ENCODE measurements around the gene C10orf105. TPM values are rescaled to one million over a fixed set of nuclear protein-coding genes. Genes with fewer than 3 reads are reported as not detected.

C10orf105 gene
- total and polyA plus RNA-seq, 9 donors, result 0.08 to 0.48 (median 0.19) TPM

- Histone ChIP-seq H3K9me3 (replicated peaks; ENCODE audit: control insufficient read depth, low read depth, low read length) (no peaks in the 10 kb centered on the region), H3K4me3 (ENCODE audit: low read length) (no peak overlapping the region), H3K4me1 (ENCODE audit: control insufficient read depth, insufficient read depth, low read length) (peaks cover 54% of the 10 kb centered on the region), H3K36me3 (ENCODE audit: control insufficient read depth, insufficient read depth, low read length) (no peaks in the 10 kb centered on the region), H3K27me3 (ENCODE audit: control insufficient read depth, insufficient read depth, low read length) (no peaks in the 10 kb centered on the region), H3K27ac (ENCODE audit: low read length) (no peak overlapping the region)
- WGBS (ENCODE audit: insufficient coverage), result 94% methylated on average over 14 of the region's 14 CpGs
- DNase-seq, result no peak
Measured at GRCh38 chr10:71725249-71725648, 5.7 kb upstream of the C10orf105 start.

- no peaks in the 10 kb centered on the region for H3K9me3 ChIP-seq (replicated peaks; ENCODE audit: control insufficient read depth, low read depth, low read length)
- no peak overlapping the region for H3K27ac ChIP-seq (ENCODE audit: low read length)
- peaks cover 57% of the 10 kb centered on the region for H3K4me1 ChIP-seq (ENCODE audit: control insufficient read depth, insufficient read depth, low read length)
- no peaks in the 10 kb centered on the region for H3K27me3 ChIP-seq (ENCODE audit: control insufficient read depth, insufficient read depth, low read length)
- H3K36me3 ChIP-seq (ENCODE audit: control insufficient read depth, insufficient read depth, low read length), result no peaks in the 10 kb centered on the region
- no peak for DNase-seq
- WGBS (ENCODE audit: insufficient coverage), result 88% methylated on average over 6 of the region's 6 CpGs
- H3K4me3 ChIP-seq (ENCODE audit: low read length), result no peak overlapping the region
Measured at GRCh38 chr10:71724539-71724938, 5.0 kb upstream of the C10orf105 start.

- WGBS (ENCODE audit: insufficient coverage), result 82% methylated on average over 4 of the region's 11 CpGs
Measured at GRCh38 chr10:71723311-71723710, 3.7 kb upstream of the C10orf105 start.

DNA sequence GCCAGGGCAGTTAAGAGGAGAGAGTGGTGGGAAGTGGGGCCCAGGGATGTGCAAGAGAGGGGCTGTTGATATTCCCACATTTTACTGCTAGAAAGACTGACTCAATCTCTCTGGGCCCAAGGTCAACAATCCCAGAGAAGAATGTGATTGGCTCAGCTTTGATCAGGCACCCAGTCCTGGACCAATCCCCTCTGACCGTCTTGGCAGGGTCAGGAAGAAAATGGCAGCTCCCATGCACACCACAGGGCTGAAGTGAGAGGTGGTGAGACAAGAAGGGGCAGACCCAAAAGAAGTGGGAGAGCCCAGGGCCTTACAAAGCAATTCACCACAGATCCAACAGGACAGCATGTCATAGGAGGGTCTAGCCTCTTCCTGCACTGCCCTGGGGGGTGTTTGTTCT is 3.3 kb upstream of the C10orf105 start:
- no peak for DNase-seq
- no peak overlapping the region for H3K27ac ChIP-seq (ENCODE audit: low read length)
- H3K27me3 ChIP-seq (ENCODE audit: control insufficient read depth, insufficient read depth, low read length), result no peaks in the 10 kb centered on the region
- WGBS (ENCODE audit: insufficient coverage), result 100% methylated on average over 1 of the region's 1 CpG
- H3K4me3 ChIP-seq (ENCODE audit: low read length), result no peak overlapping the region
- peaks cover 56% of the 10 kb centered on the region for H3K4me1 ChIP-seq (ENCODE audit: control insufficient read depth, insufficient read depth, low read length)
- no peaks in the 10 kb centered on the region for H3K9me3 ChIP-seq (replicated peaks; ENCODE audit: control insufficient read depth, low read depth, low read length)
- no peaks in the 10 kb centered on the region for H3K36me3 ChIP-seq (ENCODE audit: control insufficient read depth, insufficient read depth, low read length)

More at GRCh38 chr10:71723311-71723710, 3.7 kb upstream of the C10orf105 start:
- no peak overlapping the region for H3K27ac ChIP-seq (ENCODE audit: low read length)
- H3K4me1 ChIP-seq (ENCODE audit: control insufficient read depth, insufficient read depth, low read length), result peaks cover 56% of the 10 kb centered on the region
- no peaks in the 10 kb centered on the region for H3K27me3 ChIP-seq (ENCODE audit: control insufficient read depth, insufficient read depth, low read length)
- DNase-seq, result no peak
- no peaks in the 10 kb centered on the region for H3K9me3 ChIP-seq (replicated peaks; ENCODE audit: control insufficient read depth, low read depth, low read length)
- no peak overlapping the region for H3K4me3 ChIP-seq (ENCODE audit: low read length)
- no peaks in the 10 kb centered on the region for H3K36me3 ChIP-seq (ENCODE audit: control insufficient read depth, insufficient read depth, low read length)

DNA sequence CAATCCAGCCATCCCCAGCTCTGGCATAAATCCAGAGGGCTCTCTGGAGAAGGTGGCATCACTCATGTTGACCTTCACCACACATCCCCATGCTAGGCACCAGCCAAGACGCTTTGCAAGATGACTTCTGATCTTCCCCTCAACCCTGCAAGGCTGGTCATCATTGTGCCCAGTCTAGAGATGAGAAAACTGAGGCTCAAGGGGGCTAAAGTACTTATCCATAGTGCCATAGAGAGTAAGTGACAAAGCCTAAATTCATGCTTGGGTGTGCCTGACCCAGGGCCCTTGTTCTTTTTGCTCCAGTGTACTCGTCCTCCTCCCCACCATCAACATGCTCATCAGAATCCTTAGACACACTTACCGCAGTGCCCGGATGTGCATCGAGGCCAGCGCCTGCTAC is 1.7 kb upstream of the C10orf105 start:
- WGBS (ENCODE audit: insufficient coverage), result 95% methylated on average over 5 of the region's 6 CpGs
- peaks cover 56% of the 10 kb centered on the region for H3K4me1 ChIP-seq (ENCODE audit: control insufficient read depth, insufficient read depth, low read length)
- H3K27ac ChIP-seq (ENCODE audit: low read length), result no peak overlapping the region
- no peaks in the 10 kb centered on the region for H3K27me3 ChIP-seq (ENCODE audit: control insufficient read depth, insufficient read depth, low read length)
- no peaks in the 10 kb centered on the region for H3K36me3 ChIP-seq (ENCODE audit: control insufficient read depth, insufficient read depth, low read length)
- no peaks in the 10 kb centered on the region for H3K9me3 ChIP-seq (replicated peaks; ENCODE audit: control insufficient read depth, low read depth, low read length)
- no peak for DNase-seq
- H3K4me3 ChIP-seq (ENCODE audit: low read length), result no peak overlapping the region

DNA sequence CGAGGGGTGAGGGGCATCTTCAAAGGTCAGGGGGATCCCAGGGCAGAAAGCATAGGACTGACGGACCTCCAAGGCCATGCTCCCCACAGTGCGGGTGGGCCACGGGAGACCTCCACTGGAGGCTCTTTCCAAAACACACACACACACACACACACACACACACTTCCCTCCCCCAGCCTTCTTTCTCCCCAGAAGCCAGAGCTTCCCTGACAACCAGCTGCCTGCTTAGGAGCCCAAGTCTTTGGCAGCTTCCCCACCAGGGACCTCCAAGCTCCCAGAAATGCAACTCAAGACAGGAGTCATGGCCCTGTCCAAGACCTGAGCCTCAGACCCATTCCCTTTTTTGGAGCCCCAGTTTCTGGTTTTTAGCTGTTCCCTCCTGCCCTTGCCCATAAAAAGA is 710 bp upstream of the C10orf105 start:
- H3K27ac ChIP-seq (ENCODE audit: low read length), result no peak overlapping the region
- WGBS (ENCODE audit: insufficient coverage), result 15% methylated on average over 3 of the region's 4 CpGs
- H3K36me3 ChIP-seq (ENCODE audit: control insufficient read depth, insufficient read depth, low read length), result no peaks in the 10 kb centered on the region
- H3K27me3 ChIP-seq (ENCODE audit: control insufficient read depth, insufficient read depth, low read length), result no peaks in the 10 kb centered on the region
- no peaks in the 10 kb centered on the region for H3K9me3 ChIP-seq (replicated peaks; ENCODE audit: control insufficient read depth, low read depth, low read length)
- peak; percentile 53 for DNase-seq
- peaks cover 58% of the 10 kb centered on the region for H3K4me1 ChIP-seq (ENCODE audit: control insufficient read depth, insufficient read depth, low read length)
- H3K4me3 ChIP-seq (ENCODE audit: low read length), result no peak overlapping the region

DNA sequence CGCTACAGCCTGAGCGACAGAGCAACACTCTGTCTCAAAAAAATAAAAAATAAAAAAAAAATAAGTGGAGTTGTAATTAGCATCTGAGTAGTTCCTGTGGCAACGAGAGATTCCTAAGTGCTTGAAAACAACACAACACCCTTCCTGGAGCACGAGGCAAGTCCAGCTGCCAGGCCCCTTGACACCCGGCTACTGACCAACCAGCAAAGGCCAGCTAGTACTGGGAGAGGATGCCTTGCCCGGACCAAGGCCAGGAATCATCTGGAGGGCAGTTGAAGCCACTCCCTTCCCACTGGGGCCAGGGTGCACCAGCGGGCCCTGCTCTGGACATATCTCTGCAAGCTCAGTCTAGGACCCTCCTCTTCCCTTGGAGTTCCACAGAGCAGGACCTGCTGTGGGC is 536 bp downstream of the C10orf105 start:
- H3K4me1 ChIP-seq (ENCODE audit: control insufficient read depth, insufficient read depth, low read length), result peaks cover 67% of the 10 kb centered on the region
- H3K27ac ChIP-seq (ENCODE audit: low read length), result no peak overlapping the region
- H3K36me3 ChIP-seq (ENCODE audit: control insufficient read depth, insufficient read depth, low read length), result no peaks in the 10 kb centered on the region
- WGBS (ENCODE audit: insufficient coverage), result 81% methylated on average over 3 of the region's 7 CpGs
- peak; percentile 50 for DNase-seq
- H3K9me3 ChIP-seq (replicated peaks; ENCODE audit: control insufficient read depth, low read depth, low read length), result no peaks in the 10 kb centered on the region
- no peak overlapping the region for H3K4me3 ChIP-seq (ENCODE audit: low read length)
- H3K27me3 ChIP-seq (ENCODE audit: control insufficient read depth, insufficient read depth, low read length), result no peaks in the 10 kb centered on the region

DNA sequence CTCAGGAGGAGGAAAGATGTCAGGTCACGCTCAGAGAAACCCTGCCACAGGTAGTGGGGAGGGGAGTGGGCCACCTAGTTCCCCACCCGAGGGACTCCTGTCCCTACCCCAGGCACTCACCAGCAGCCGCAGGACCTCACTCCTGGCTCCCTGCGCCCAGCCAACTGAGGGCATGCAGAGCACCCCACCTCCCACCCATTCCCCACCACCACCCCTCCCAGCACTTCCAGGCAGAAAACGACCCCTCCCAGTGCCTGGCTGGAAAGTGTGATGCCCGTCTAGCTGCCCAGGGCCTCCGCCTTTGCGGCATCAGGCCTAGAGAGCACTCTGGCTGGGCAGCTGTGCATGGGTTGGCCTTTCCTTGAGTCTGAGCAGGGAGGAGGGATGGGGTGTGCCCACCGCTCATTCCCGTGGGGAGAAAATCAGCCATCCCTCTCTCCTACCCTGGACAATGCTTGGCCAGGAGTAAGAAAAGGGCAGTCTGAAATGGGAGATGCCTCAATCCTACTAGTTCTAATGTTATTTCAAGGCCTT is 1.3 kb downstream of the C10orf105 start:
- Histone ChIP-seq H3K4me3 (ENCODE audit: low read length) (no peak overlapping the region), H3K4me1 (ENCODE audit: control insufficient read depth, insufficient read depth, low read length) (peaks cover 75% of the 10 kb centered on the region), H3K27ac (ENCODE audit: low read length) (peak overlapping the region; percentile 69), H3K27me3 (ENCODE audit: control insufficient read depth, insufficient read depth, low read length) (no peaks in the 10 kb centered on the region), H3K9me3 (replicated peaks; ENCODE audit: control insufficient read depth, low read depth, low read length) (no peaks in the 10 kb centered on the region), H3K36me3 (ENCODE audit: control insufficient read depth, insufficient read depth, low read length) (no peaks in the 10 kb centered on the region)
- WGBS (ENCODE audit: insufficient coverage), result 84% methylated on average over 2 of the region's 10 CpGs
- no peak for DNase-seq

DNA sequence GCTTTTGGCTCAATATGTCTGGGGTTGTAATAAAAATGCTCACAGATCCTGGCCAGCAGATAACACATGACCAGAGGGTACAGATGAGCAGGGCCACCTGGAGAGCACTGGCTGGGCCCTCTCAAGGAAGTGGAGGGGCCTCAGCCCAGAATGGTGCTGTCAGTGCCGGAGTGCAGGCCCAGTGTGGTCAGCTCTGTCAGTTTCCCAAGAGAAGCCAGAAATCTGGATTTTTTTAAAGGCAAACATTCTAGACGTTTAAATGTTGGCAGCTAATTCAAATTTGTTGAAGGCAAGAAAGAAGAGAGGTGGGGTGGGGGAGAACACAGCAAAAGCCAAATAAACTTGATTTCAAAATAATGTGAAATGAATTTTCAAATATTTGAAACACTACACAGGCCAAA is 2.0 kb downstream of the C10orf105 start:
- peak; percentile 73 for DNase-seq
- Histone ChIP-seq H3K27ac (ENCODE audit: low read length) (peak overlapping the region; percentile 69), H3K4me3 (ENCODE audit: low read length) (no peak overlapping the region), H3K9me3 (replicated peaks; ENCODE audit: control insufficient read depth, low read depth, low read length) (no peaks in the 10 kb centered on the region), H3K27me3 (ENCODE audit: control insufficient read depth, insufficient read depth, low read length) (no peaks in the 10 kb centered on the region), H3K4me1 (ENCODE audit: control insufficient read depth, insufficient read depth, low read length) (peaks cover 82% of the 10 kb centered on the region), H3K36me3 (ENCODE audit: control insufficient read depth, insufficient read depth, low read length) (no peaks in the 10 kb centered on the region)
- 14% methylated on average over 1 of the region's 2 CpGs for WGBS (ENCODE audit: insufficient coverage)

GRCh38 chr10:71717056-71717455 is 2.5 kb downstream of the C10orf105 start:
- H3K27me3 ChIP-seq (ENCODE audit: control insufficient read depth, insufficient read depth, low read length), result no peaks in the 10 kb centered on the region
- no peak for DNase-seq
- H3K27ac ChIP-seq (ENCODE audit: low read length), result peak overlapping the region; percentile 69
- H3K9me3 ChIP-seq (replicated peaks; ENCODE audit: control insufficient read depth, low read depth, low read length), result no peaks in the 10 kb centered on the region
- WGBS (ENCODE audit: insufficient coverage), result 81% methylated on average over 4 of the region's 4 CpGs
- no peak overlapping the region for H3K4me3 ChIP-seq (ENCODE audit: low read length)
- peaks cover 85% of the 10 kb centered on the region for H3K4me1 ChIP-seq (ENCODE audit: control insufficient read depth, insufficient read depth, low read length)
- no peaks in the 10 kb centered on the region for H3K36me3 ChIP-seq (ENCODE audit: control insufficient read depth, insufficient read depth, low read length)

- Histone ChIP-seq H3K27ac (ENCODE audit: low read length) (peak overlapping the region; percentile 62), H3K4me3 (ENCODE audit: low read length) (no peak overlapping the region), H3K4me1 (ENCODE audit: control insufficient read depth, insufficient read depth, low read length) (peaks cover 85% of the 10 kb centered on the region), H3K36me3 (ENCODE audit: control insufficient read depth, insufficient read depth, low read length) (no peaks in the 10 kb centered on the region), H3K9me3 (replicated peaks; ENCODE audit: control insufficient read depth, low read depth, low read length) (no peaks in the 10 kb centered on the region), H3K27me3 (ENCODE audit: control insufficient read depth, insufficient read depth, low read length) (no peaks in the 10 kb centered on the region)
- WGBS (ENCODE audit: insufficient coverage), result 100% methylated on average over 1 of the region's 5 CpGs
- no peak for DNase-seq
Measured at GRCh38 chr10:71716426-71716825, 3.2 kb downstream of the C10orf105 start.
